Measurements from ENCODE around the gene OR7A5.
A peak's percentile ranks its signal among the peaks of the same experiment; 100 is the strongest.
"Not testable (repeated sequence)": the region's sequence is repeated elsewhere in the genome, so short reads cannot be mapped to it uniquely, and the experiment has no call there.

Gene OR7A5

GRCh38 chr19:14835011-14835410, at the start of gene OR7A5, which contains the start of gene OR7C1:
OR7A5 (minus strand) TSS chr19:14835185; CDS start chr19:14828241, 6,944 bp downstream.
OR7C1 (minus strand) TSS chr19:14835185; CDS start chr19:14800136, 35,049 bp downstream.
- DNase-seq (ENCODE audit: low read depth) = no peak

DNA sequence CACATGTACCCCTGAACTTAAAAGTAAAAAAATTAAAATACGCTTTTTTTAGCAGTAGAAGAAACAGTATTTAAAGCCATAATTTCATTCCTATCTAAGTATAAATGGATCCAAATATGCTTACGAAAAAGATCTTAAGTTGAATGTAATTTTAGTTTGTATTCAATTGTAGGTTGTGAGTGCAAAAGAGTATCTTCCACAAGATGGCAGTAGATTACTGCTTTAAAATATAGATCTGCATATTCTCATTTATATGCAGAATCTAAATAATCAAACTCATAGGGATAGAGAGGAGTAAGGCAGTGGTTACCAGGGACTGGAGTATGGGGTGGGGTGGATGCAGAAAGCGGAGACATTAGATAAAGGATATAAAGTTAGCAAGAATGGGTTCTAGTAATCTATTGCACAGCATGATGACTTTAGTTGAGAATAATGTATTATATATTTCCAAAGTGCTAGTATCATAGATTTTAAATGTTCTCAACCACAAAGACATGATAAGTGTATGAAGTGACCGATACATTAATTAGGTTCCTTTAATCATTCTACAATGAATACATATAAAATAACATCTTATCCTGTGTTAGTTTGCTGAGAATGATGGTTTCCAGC, 36.7 kb upstream of the OR7A5 start:
- no peak for DNase-seq (ENCODE audit: low read depth)

- no peak for DNase-seq (ENCODE audit: low read depth)
Measured at GRCh38 chr19:14868497-14868896, 33.5 kb upstream of the OR7A5 start.

DNA sequence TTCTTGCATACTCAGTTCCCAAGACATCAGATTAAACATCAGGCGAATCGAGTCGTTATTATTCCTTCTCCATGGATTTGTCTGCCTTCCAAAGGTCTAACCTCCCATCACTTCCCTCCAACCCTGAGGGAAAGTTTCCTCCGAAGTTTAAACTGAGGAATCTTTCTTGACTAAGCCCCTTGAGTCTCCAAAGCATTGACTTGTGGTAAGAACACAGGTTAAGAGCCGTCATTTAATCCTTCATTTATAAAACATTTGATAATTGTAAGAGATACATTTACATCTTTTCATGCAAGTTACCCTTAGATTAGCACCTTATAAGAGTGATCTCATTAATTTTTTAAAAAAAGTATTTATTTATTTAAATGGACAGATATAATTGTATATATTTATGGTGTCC, 13.8 kb upstream of the OR7A5 start, which contains the start of gene OR7A10:
Gene OR7A10, minus strand, starts transcription at position 101 of the 400 bp plus-strand sequence. CDS start 7,045 bp downstream, outside the sequence.
- DNase-seq (ENCODE audit: low read depth) = no peak

- no peak for DNase-seq (ENCODE audit: low read depth)
Measured at GRCh38 chr19:14843578-14843977, 8.6 kb upstream of the OR7A5 start.

- DNase-seq (ENCODE audit: low read depth) = no peak
Measured at GRCh38 chr19:14843169-14843568, 8.2 kb upstream of the OR7A5 start.

DNA sequence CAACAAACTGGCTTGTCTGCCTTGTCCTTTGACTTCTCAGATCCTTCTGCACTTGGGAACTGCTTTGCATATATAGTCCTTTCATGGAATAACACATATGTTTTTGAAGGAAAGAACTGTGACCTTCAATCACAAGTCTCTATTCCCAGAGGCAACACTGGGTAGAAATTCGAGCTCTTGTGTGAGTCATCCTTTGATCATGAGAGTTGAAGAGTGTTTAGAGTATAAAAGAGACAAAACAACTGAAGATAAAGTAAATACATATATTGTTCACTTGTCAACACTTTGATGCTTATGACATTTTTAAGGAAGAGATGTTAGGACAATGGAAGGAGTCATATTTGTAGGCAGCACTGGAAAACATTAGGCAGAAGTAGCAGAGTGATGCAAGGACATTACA, 5.2 kb upstream of the OR7A5 start:
- no peak for DNase-seq (ENCODE audit: low read depth)

GRCh38 chr19:14837391-14837790, 2.4 kb upstream of the OR7A5 start:
- DNase-seq (ENCODE audit: low read depth) = no peak

DNA sequence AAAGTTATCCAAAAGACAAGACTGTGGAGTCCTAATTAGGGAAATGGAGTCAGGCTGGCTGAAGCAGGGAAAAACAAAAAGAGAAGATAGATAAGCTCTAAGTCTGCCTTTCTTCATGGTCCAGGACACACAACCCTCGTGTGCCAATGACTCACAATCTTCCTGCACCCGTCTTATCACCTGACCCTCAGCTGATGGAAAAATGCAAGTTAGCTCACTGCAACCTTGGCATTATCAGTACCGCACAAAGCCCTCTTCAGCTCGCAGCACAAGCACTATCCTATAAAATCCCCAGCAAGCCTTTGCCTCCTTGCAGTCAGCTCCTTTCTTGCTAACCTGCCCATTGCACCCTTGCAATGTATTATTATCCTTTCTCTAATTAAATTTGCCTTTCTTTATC, 4.3 kb downstream of the OR7A5 start:
- DNase-seq (ENCODE audit: low read depth) = no peak

- no peak for DNase-seq (ENCODE audit: low read depth)
Measured at GRCh38 chr19:14826006-14826405, 9.0 kb downstream of the OR7A5 start.

- no peak for DNase-seq (ENCODE audit: low read depth)
Measured at GRCh38 chr19:14821937-14822336, 13.0 kb downstream of the OR7A5 start.

DNA sequence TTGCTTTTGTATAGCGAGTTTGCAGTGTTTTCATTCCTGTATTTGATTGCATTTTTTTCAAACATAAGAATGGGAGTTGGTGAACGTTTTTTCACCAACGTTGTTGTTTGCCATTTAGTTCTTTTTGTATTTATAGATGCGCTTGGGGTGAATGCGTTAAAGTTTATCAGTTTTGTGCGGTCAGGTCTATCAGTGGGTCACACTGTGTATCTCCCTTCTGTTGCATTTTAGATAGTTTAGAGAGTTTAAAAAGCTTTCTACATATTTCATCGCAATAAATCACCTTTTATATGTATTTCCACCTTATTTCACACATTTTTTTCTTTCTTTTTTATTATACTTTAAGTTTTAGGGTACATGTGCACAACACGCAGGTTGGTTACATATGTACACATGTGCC, 16.4 kb downstream of the OR7A5 start:
- no peak for DNase-seq (ENCODE audit: low read depth)

- no peak for DNase-seq (ENCODE audit: low read depth)
Measured at GRCh38 chr19:14817052-14817451, 17.9 kb downstream of the OR7A5 start.

GRCh38 chr19:14814982-14815652, 19.9 kb downstream of the OR7A5 start:
- DNase-seq (ENCODE audit: low read depth) = no peak

GRCh38 chr19:14809272-14810057, 25.5 kb downstream of the OR7A5 start:
- no peak for DNase-seq (ENCODE audit: low read depth)

GRCh38 chr19:14804765-14805164, 30.2 kb downstream of the OR7A5 start:
- no peak for DNase-seq (ENCODE audit: low read depth)

DNA sequence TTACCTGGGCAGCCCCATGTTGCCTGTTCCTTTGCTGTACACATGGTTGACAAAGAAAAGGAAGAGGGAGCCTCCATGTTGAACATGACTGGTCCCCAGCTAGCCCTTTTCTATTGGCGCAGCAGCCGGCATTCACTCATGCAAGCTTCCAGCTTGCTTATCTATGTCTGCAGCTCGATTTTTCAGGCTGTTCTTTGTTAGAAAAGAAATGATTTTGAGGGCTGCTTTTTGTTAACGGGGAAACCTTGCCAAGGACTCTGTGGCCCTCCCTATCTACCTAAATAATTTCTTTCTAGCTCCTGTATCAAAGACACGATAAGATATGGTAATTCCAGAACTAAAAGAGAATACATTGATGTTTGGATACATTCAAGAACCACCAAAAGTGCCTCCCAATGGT, 36.2 kb downstream of the OR7A5 start:
- no peak for DNase-seq (ENCODE audit: low read depth)

- DNase-seq (ENCODE audit: low read depth) = no peak
Measured at GRCh38 chr19:14796021-14796420, 39.0 kb downstream of the OR7A5 start.

- DNase-seq (ENCODE audit: low read depth) = no peak
Measured at GRCh38 chr19:14795078-14795721, 39.8 kb downstream of the OR7A5 start.

DNA sequence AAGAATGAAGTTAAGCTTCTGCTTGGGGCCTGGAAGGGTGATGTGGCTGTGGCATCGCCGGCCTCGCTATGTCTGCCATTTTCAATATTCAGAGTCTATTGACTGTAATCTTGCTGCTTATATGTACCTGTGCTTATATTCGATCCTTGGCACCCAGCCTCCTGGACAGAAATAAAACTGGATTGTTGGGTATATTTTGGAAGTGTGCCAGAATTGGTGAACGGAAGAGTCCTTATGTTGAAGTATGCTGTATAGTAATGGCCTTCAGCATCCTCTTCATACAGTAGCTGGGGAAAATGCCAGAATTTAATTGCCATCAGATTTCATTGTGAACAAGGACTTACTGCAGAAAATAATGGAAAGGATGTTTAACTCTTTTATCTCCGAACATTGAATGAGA, 42.7 kb downstream of the OR7A5 start:
- DNase-seq (ENCODE audit: low read depth) = not testable (repeated sequence)

GRCh38 chr19:14786421-14786851, 48.5 kb downstream of the OR7A5 start:
- DNase-seq (ENCODE audit: low read depth) = no peak

DNA sequence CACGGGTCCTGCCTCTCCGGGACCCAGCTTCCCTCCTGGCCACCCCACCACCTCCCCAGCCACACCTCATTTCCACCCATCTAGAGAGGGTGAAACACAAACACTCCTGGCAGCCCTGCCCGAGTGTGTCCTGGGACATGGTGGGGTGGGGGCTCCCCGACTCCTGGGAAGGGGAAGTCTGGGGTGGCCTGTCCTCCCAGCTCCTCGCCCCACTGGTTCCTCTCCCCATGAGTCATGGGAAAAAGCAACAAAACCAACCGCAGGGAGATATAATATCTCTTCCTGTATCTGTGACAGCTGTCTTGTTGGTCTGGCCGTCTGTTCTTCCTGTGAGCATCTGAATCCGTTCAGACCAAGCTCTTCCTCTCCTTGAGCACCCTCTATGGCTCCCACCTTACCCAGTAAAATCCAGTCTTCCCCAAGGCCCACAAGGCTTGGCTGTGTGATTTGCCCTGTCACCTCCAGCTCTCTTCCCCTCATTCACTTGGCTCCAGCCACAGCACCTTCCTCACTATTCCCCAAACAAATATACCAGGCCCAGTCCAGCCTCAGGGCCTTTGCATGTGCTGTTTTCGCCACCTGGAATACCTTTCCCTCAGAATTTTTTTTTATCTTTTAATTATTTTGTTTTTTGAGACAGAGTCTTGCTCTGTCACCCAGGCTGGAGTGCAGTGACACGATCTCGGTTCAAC, 49.7 kb downstream of the OR7A5 start:
- DNase-seq (ENCODE audit: low read depth) = peak; percentile 30
